Neural progenitor cell (in vitro differentiated cells): ENCODE measurements around the gene GABRG3. TPM values are rescaled to one million over a fixed set of nuclear protein-coding genes. Genes with fewer than 3 reads are reported as not detected.
A peak's percentile ranks its signal among the peaks of the same experiment; 100 is the strongest.

Experiments used
- DNase-seq: peaks from one replicate; pipeline ENCODE4 v3.0.0-alpha.2; 2016; ENCODE audit warnings: low spot score
- H2AFZ ChIP-seq: fragments of 200-600 bp; sonication (generic); replicated peaks from 2 replicates; pipeline ENCODE4 v1.6.1; 2016; ENCODE audit warnings: antibody characterized with exemption
- H3F3A ChIP-seq: fragments of 200-600 bp; sonication (generic); 2 replicates; pipeline ENCODE4 v1.6.1; 2016; ENCODE audit warnings: antibody characterized with exemption, low read depth
- H3K27ac ChIP-seq: fragments of 200-600 bp; sonication (generic); 2 replicates; pipeline ENCODE4 v1.5.1; 2016; ENCODE audit warnings: mild to moderate bottlenecking
- H3K27me3 ChIP-seq: fragments of 200-600 bp; sonication (generic); 2 replicates; pipeline ENCODE4 v1.6.1; 2016; ENCODE audit warnings: mild to moderate bottlenecking, moderate library complexity
- H3K36me3 ChIP-seq: fragments of 200-600 bp; sonication (generic); 2 replicates; pipeline ENCODE4 v1.5.1; 2016
- H3K4me1 ChIP-seq: fragments of 200-600 bp; sonication (generic); 2 replicates; pipeline ENCODE4 v1.6.1; 2016; ENCODE audit warnings: mixed run types
- H3K4me2 ChIP-seq: fragments of 200-600 bp; sonication (generic); 2 replicates; pipeline ENCODE4 v1.6.1; 2016
- H3K4me3 ChIP-seq: fragments of 200-600 bp; sonication (generic); 2 replicates; pipeline ENCODE4 v1.5.1; 2016
- H3K79me2 ChIP-seq: fragments of 200-600 bp; sonication (generic); 2 replicates; pipeline ENCODE4 v1.6.1; 2016; ENCODE audit warnings: low read depth
- H3K9ac ChIP-seq: fragments of 200-600 bp; sonication (generic); 2 replicates; pipeline ENCODE4 v1.6.1; 2016
- H3K9me3 ChIP-seq: fragments of 200-600 bp; sonication (generic); 2 replicates; pipeline ENCODE4 v1.5.1; 2016; ENCODE audit warnings: low read depth
- H4K20me1 ChIP-seq: fragments of 200-600 bp; sonication (generic); 2 replicates; pipeline ENCODE4 v1.6.1; 2016; ENCODE audit warnings: low read depth
- H3K27ac Mint-ChIP-seq: 3 replicates; pipeline ENCODE4 v1.8.0; 2021; ENCODE audit warnings: mixed read lengths
- H3K27me3 Mint-ChIP-seq: 2 replicates; pipeline ENCODE4 v1.8.0; 2022; ENCODE audit warnings: low read depth, mild to moderate bottlenecking, inconsistent platforms, moderate library complexity, mixed read lengths; ENCODE audit not compliant: insufficient read depth
- H3K36me3 Mint-ChIP-seq: 3 replicates; pipeline ENCODE4 v1.8.0; 2021; ENCODE audit warnings: mixed read lengths
- H3K4me1 Mint-ChIP-seq: 3 replicates; pipeline ENCODE4 v1.8.0; 2021; ENCODE audit warnings: mixed read lengths
- H3K4me3 Mint-ChIP-seq: 3 replicates; pipeline ENCODE4 v1.8.0; 2021; ENCODE audit warnings: mild to moderate bottlenecking, moderate library complexity, mixed read lengths
- H3K9me3 Mint-ChIP-seq: 3 replicates; pipeline ENCODE4 v1.8.0; 2020; ENCODE audit warnings: mixed read lengths
- CTCF ChIP-seq: fragments of 200-600 bp; sonication (generic); IDR thresholded peaks from 2 replicates; pipeline ENCODE4 v1.5.1; 2017; ENCODE audit warnings: antibody characterized with exemption, mild to moderate bottlenecking
- EZH2 ChIP-seq: fragments of 200-600 bp; sonication (generic); IDR thresholded peaks from 2 replicates; pipeline ENCODE4 v1.6.1; 2017; ENCODE audit warnings: antibody characterized with exemption, mild to moderate bottlenecking, moderate library complexity
- EZH2phosphoT487 ChIP-seq: fragments of 200-600 bp; sonication (generic); IDR thresholded peaks from 2 replicates; pipeline ENCODE4 v1.6.1; 2017; ENCODE audit warnings: antibody characterized with exemption
- total RNA-seq: library from RNA; depleted of rRNA; stranded (reverse); fragments of >200 nt; gene quantifications from 2 replicates; pipeline ENCODE4 v1.2.3, GENCODE V29; 2015; ENCODE audit warnings: low replicate concordance

GABRG3 gene
- total RNA-seq, 1 donor from 2014 or later = 3.4 TPM

DNA sequence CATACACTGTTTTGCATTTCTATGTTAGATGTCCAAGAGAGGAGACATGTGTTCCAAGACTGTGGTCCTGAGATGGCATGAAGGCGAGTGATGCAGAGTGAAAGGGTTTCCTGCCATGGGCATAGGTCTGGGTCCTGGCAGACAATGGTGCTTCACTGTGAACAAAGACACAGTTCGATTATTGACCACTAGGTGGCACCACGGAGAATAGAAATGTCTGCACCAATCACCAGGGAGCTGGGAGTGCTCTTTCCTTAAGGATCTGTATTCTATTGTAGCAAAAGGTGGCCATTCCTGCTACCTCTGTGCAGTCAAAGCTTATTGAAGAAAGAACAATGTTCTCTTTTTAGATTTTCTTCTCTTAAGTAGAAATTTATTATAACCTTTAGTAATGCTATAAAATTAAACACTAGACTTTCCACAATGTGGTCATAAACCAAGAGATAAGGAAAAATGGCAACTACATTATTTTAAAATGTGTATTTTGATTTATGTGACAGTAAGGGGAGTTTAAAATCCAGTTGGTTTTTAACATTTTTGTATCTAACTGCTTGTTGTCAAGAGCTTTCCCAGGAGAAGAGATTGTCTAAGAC, 88.7 kb downstream of the GABRG3 start:
- H3K36me3 ChIP-seq = no peaks in the 10 kb centered on the region
- Mint-ChIP-seq H3K9me3 (no peaks in the 10 kb centered on the region), H3K4me1 (peaks cover 8% of the 10 kb centered on the region), H3K27ac (no peak overlapping the region), H3K27me3 (peaks cover 2% of the 10 kb centered on the region), H3K4me3 (no peak overlapping the region), H3K36me3 (no peaks in the 10 kb centered on the region)
- TF ChIP-seq CTCF (peak; percentile 71), EZH2phosphoT487 (no peak), EZH2 (no peak)
- no peak overlapping the region for H3K27ac ChIP-seq
- H3K4me2 ChIP-seq = no peak overlapping the region
- no peaks in the 10 kb centered on the region for H3F3A ChIP-seq
- H3K27me3 ChIP-seq = no peaks in the 10 kb centered on the region
- no peaks in the 10 kb centered on the region for H4K20me1 ChIP-seq
- H2AFZ ChIP-seq = no peak overlapping the region
- H3K79me2 ChIP-seq = no peaks in the 10 kb centered on the region
- H3K9me3 ChIP-seq = no peaks in the 10 kb centered on the region
- DNase-seq = peak; percentile 69
- no peaks in the 10 kb centered on the region for H3K4me1 ChIP-seq
- H3K4me3 ChIP-seq = no peak overlapping the region
- no peak overlapping the region for H3K9ac ChIP-seq

DNA sequence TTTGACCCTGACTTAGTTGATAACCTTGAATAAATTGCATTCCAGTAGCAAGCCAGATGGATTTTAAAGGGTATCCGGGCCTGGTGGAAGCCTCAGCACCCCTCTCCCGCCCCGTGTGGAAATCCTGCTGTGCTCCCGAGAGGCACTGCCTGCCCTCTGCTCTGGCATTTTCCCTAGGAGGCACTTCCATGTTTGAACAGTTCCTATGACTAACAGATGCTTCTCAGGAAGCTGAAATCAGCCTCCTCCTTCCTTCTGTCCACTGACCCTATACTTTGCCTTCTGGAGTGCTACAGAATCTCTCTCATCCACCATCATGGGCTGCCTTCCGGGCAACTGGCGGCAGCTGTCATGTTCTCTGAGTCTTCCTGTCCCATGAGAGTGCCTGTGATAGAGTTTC, 90.8 kb downstream of the GABRG3 start:
- Histone ChIP-seq H3K27ac (no peak overlapping the region), H3K36me3 (no peaks in the 10 kb centered on the region), H2AFZ (no peak overlapping the region), H4K20me1 (no peaks in the 10 kb centered on the region), H3K4me3 (no peak overlapping the region), H3F3A (no peaks in the 10 kb centered on the region), H3K9ac (no peak overlapping the region), H3K4me2 (no peak overlapping the region), H3K79me2 (no peaks in the 10 kb centered on the region), H3K4me1 (no peaks in the 10 kb centered on the region), H3K9me3 (no peaks in the 10 kb centered on the region), H3K27me3 (no peaks in the 10 kb centered on the region)
- Mint-ChIP-seq H3K4me3 (no peak overlapping the region), H3K36me3 (no peaks in the 10 kb centered on the region), H3K4me1 (peaks cover 8% of the 10 kb centered on the region), H3K27ac (no peak overlapping the region), H3K9me3 (peaks cover 4% of the 10 kb centered on the region), H3K27me3 (no peaks in the 10 kb centered on the region)
- TF ChIP-seq EZH2phosphoT487 (no peak), CTCF (no peak), EZH2 (no peak)
- no peak for DNase-seq

- H3K4me3 Mint-ChIP-seq = no peak overlapping the region
- Histone ChIP-seq H3K4me2 (no peak overlapping the region), H2AFZ (no peak overlapping the region), H3K9me3 (no peaks in the 10 kb centered on the region), H4K20me1 (no peaks in the 10 kb centered on the region), H3K27ac (no peak overlapping the region), H3K9ac (no peak overlapping the region), H3K4me1 (no peaks in the 10 kb centered on the region), H3K79me2 (no peaks in the 10 kb centered on the region), H3F3A (no peaks in the 10 kb centered on the region), H3K27me3 (no peaks in the 10 kb centered on the region), H3K4me3 (no peak overlapping the region), H3K36me3 (no peaks in the 10 kb centered on the region)
- H3K9me3 Mint-ChIP-seq = peaks cover 9% of the 10 kb centered on the region
- H3K36me3 Mint-ChIP-seq = no peaks in the 10 kb centered on the region
- DNase-seq = no peak
- no peak overlapping the region for H3K27ac Mint-ChIP-seq
- TF ChIP-seq CTCF (no peak), EZH2 (no peak), EZH2phosphoT487 (no peak)
- peaks cover 8% of the 10 kb centered on the region for H3K4me1 Mint-ChIP-seq
- H3K27me3 Mint-ChIP-seq = no peaks in the 10 kb centered on the region
These were observed 92.0 kb downstream of the GABRG3 start for GRCh38 chr15:27062951-27063350.
